Kidney capillary endothelial cell (primary cell): ENCODE results near the gene UTS2B.

Source experiments
- DNase-seq: peaks from one replicate; pipeline ENCODE4 v3.0.0-alpha.2; 2018; ENCODE audit warnings: low spot score

Gene UTS2B

GRCh38 chr3:191329654-191330529, at the start of gene UTS2B:
Gene UTS2B, minus strand, starts transcription at chr3:191330526. Its CDS starts 48,337 bp downstream, at chr3:191282189.
- DNase-seq: peak; percentile 37

GRCh38 chr3:191380001-191380400, 49.7 kb upstream of the UTS2B start:
- DNase-seq: no peak

GRCh38 chr3:191379446-191379845, 49.1 kb upstream of the UTS2B start:
- DNase-seq: no peak

GRCh38 chr3:191378142-191378812, 48.0 kb upstream of the UTS2B start:
- no peak for DNase-seq

GRCh38 chr3:191376516-191377141, 46.3 kb upstream of the UTS2B start:
- DNase-seq: peak; percentile 67

GRCh38 chr3:191373327-191373726, 43.0 kb upstream of the UTS2B start:
- DNase-seq: no peak

GRCh38 chr3:191372122-191372521, 41.8 kb upstream of the UTS2B start:
- DNase-seq: no peak

GRCh38 chr3:191369616-191370010, 39.3 kb upstream of the UTS2B start:
- no peak for DNase-seq

- DNase-seq: no peak
Observed at GRCh38 chr3:191368755-191369615, 38.7 kb upstream of the UTS2B start.

GRCh38 chr3:191366675-191367074, 36.3 kb upstream of the UTS2B start:
- peak; percentile 78 for DNase-seq

GRCh38 chr3:191363221-191363620, 32.9 kb upstream of the UTS2B start:
- no peak for DNase-seq

- no peak for DNase-seq
Observed at GRCh38 chr3:191362524-191363090, 32.3 kb upstream of the UTS2B start.

GRCh38 chr3:191362037-191362436, 31.7 kb upstream of the UTS2B start:
- no peak for DNase-seq

- no peak for DNase-seq
Observed at GRCh38 chr3:191361456-191361855, 31.1 kb upstream of the UTS2B start.

GRCh38 chr3:191360620-191361019, 30.3 kb upstream of the UTS2B start:
- DNase-seq: no peak

GRCh38 chr3:191358929-191359328, 28.6 kb upstream of the UTS2B start:
- no peak for DNase-seq

- no peak for DNase-seq
Observed at GRCh38 chr3:191357909-191358308, 27.6 kb upstream of the UTS2B start.

GRCh38 chr3:191356631-191357439, 26.5 kb upstream of the UTS2B start:
- DNase-seq: peak; percentile 68

- no peak for DNase-seq
Observed at GRCh38 chr3:191355406-191355805, 25.1 kb upstream of the UTS2B start.

- DNase-seq: no peak
Observed at GRCh38 chr3:191353022-191353777, 22.9 kb upstream of the UTS2B start.
